Measurements from ENCODE around the gene UGT1A5. TPM values are rescaled to one million over a fixed set of nuclear protein-coding genes. Genes with fewer than 3 reads are reported as not detected.

The UGT1A5 gene
- total and polyA plus RNA-seq, 2 experiments from 2014 or later, result not detected

GRCh38 chr2:233690444-233690843, 22.3 kb upstream of the UGT1A5 start:
- Histone ChIP-seq H3F3A (replicated peaks; ENCODE audit: low read depth) (no peaks in the 10 kb centered on the region), H3K79me2 (replicated peaks; ENCODE audit: insufficient read depth) (no peaks in the 10 kb centered on the region), H3K27me3 (ENCODE audit: insufficient read depth) (no peaks in the 10 kb centered on the region), H3K27ac (ENCODE audit: low read depth) (no peak overlapping the region), H3K4me2 (no peak overlapping the region), H3K4me1 (ENCODE audit: insufficient read depth) (peaks cover 7% of the 10 kb centered on the region; the same call in 1 of the 2 replicates), H2AFZ (no peak overlapping the region), H4K20me1 (replicated peaks; ENCODE audit: insufficient read depth) (no peaks in the 10 kb centered on the region; the same call in 1 of the 2 replicates), H3K4me3 (no peak overlapping the region), H3K36me3 (ENCODE audit: insufficient read depth) (no peaks in the 10 kb centered on the region), H3K9me2 (ENCODE audit: insufficient read depth) (peaks cover 16% of the 10 kb centered on the region; the same call in 1 of the 2 replicates)
- H3K9me3 Mint-ChIP-seq, result no peaks in the 10 kb centered on the region
- DNase-seq (ENCODE audit: low spot score), result no peak
- no peak for ATAC-seq
- no peak overlapping the region for H3K4me3 Mint-ChIP-seq
- no peak for TF ChIP-seq ZNF462 (CRISPR knock-in tag; IDR thresholded peaks at IDR 0.05)
- TF ChIP-seq POLR2AphosphoS5 (IDR thresholded peaks at IDR 0.05; ENCODE audit: low read depth), result no peak
- TF ChIP-seq, protein P1, sequence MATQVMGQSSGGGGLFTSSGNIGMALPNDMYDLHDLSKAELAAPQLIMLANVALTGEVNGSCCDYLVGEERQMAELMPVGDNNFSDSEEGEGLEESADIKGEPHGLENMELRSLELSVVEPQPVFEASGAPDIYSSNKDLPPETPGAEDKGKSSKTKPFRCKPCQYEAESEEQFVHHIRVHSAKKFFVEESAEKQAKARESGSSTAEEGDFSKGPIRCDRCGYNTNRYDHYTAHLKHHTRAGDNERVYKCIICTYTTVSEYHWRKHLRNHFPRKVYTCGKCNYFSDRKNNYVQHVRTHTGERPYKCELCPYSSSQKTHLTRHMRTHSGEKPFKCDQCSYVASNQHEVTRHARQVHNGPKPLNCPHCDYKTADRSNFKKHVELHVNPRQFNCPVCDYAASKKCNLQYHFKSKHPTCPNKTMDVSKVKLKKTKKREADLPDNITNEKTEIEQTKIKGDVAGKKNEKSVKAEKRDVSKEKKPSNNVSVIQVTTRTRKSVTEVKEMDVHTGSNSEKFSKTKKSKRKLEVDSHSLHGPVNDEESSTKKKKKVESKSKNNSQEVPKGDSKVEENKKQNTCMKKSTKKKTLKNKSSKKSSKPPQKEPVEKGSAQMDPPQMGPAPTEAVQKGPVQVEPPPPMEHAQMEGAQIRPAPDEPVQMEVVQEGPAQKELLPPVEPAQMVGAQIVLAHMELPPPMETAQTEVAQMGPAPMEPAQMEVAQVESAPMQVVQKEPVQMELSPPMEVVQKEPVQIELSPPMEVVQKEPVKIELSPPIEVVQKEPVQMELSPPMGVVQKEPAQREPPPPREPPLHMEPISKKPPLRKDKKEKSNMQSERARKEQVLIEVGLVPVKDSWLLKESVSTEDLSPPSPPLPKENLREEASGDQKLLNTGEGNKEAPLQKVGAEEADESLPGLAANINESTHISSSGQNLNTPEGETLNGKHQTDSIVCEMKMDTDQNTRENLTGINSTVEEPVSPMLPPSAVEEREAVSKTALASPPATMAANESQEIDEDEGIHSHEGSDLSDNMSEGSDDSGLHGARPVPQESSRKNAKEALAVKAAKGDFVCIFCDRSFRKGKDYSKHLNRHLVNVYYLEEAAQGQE (IDR thresholded peaks at IDR 0.05; ENCODE audit: unreplicated experiment), result no peak
- TF ChIP-seq NANOG (IDR thresholded peaks at IDR 0.05; ENCODE audit: borderline replicate concordance), result no peak
- no peak for TF ChIP-seq ETS1 (IDR thresholded peaks at IDR 0.05)
- TF ChIP-seq JUNB (IDR thresholded peaks at IDR 0.05; ENCODE audit: unreplicated experiment), result no peak
- H3K27ac Mint-ChIP-seq, result no peak overlapping the region
- no peaks in the 10 kb centered on the region; the same call in 2 of the 3 replicates for H3K36me3 Mint-ChIP-seq (ENCODE audit: low read depth)
- peaks cover 20% of the 10 kb centered on the region for H3K4me1 Mint-ChIP-seq
- peaks cover 2% of the 10 kb centered on the region for H3K27me3 Mint-ChIP-seq (ENCODE audit: insufficient read depth, low read depth, poor library complexity)

Data from GM23338 (cell line).